NCI-H128 (cell line): ENCODE results near the gene PPFIBP2.
"Not testable (repeated sequence)": the region's sequence is repeated elsewhere in the genome, so short reads cannot be mapped to it uniquely, and the experiment has no call there.

Experiments
- DNase-seq: peaks from one replicate; lab custom pipeline; 2025; ENCODE audit not compliant: unreplicated experiment; lab: John Stamatoyannopoulos, UW

The PPFIBP2 gene

GRCh38 chr11:7498193-7498592, 15.6 kb upstream of the PPFIBP2 start:
- DNase-seq, result no peak

- no peak for DNase-seq
Observed at GRCh38 chr11:7499081-7499480, 14.7 kb upstream of the PPFIBP2 start.

GRCh38 chr11:7500251-7500650, 13.5 kb upstream of the PPFIBP2 start:
- no peak for DNase-seq

GRCh38 chr11:7501251-7501650, 12.5 kb upstream of the PPFIBP2 start:
- no peak for DNase-seq

GRCh38 chr11:7501894-7502293, 11.9 kb upstream of the PPFIBP2 start:
- DNase-seq, result no peak

- no peak for DNase-seq
Observed at GRCh38 chr11:7506243-7506642, 7.6 kb upstream of the PPFIBP2 start.

- DNase-seq, result no peak
Observed at GRCh38 chr11:7508087-7508486, 5.7 kb upstream of the PPFIBP2 start.

- DNase-seq, result no peak
Observed at GRCh38 chr11:7509966-7510365, 3.8 kb upstream of the PPFIBP2 start.

- no peak for DNase-seq
Observed at GRCh38 chr11:7511401-7511800, 2.4 kb upstream of the PPFIBP2 start.

- DNase-seq, result no peak
Observed at GRCh38 chr11:7512525-7513233, 1.1 kb upstream of the PPFIBP2 start.

- DNase-seq, result no peak
Observed at GRCh38 chr11:7514099-7514591, 346 bp downstream of the PPFIBP2 start.

- no peak for DNase-seq
Observed at GRCh38 chr11:7515447-7515886, 1.7 kb downstream of the PPFIBP2 start.

GRCh38 chr11:7516475-7516874, 2.7 kb downstream of the PPFIBP2 start:
- DNase-seq, result no peak

- DNase-seq, result not testable (repeated sequence)
Observed at GRCh38 chr11:7517743-7518142, 3.9 kb downstream of the PPFIBP2 start.

- DNase-seq, result no peak
Observed at GRCh38 chr11:7518811-7519562, 5.2 kb downstream of the PPFIBP2 start.

- DNase-seq, result no peak
Observed at GRCh38 chr11:7520011-7520942, 6.5 kb downstream of the PPFIBP2 start.

GRCh38 chr11:7520981-7521487, 7.2 kb downstream of the PPFIBP2 start:
- no peak for DNase-seq

GRCh38 chr11:7522121-7522520, 8.3 kb downstream of the PPFIBP2 start:
- DNase-seq, result no peak

GRCh38 chr11:7522546-7522945, 8.7 kb downstream of the PPFIBP2 start:
- no peak for DNase-seq

GRCh38 chr11:7523416-7524210, 9.8 kb downstream of the PPFIBP2 start:
- no peak for DNase-seq
